HG02870 (cell line): ENCODE data around the gene GGCT.

Experiments
- ATAC-seq: cut with Tn5 transposase; IDR thresholded peaks from one replicate; pipeline ENCODE4 v1.9.1; 2021; ENCODE audit warnings: mild to moderate bottlenecking, moderate library complexity; ENCODE audit not compliant: unreplicated experiment

The GGCT gene

DNA sequence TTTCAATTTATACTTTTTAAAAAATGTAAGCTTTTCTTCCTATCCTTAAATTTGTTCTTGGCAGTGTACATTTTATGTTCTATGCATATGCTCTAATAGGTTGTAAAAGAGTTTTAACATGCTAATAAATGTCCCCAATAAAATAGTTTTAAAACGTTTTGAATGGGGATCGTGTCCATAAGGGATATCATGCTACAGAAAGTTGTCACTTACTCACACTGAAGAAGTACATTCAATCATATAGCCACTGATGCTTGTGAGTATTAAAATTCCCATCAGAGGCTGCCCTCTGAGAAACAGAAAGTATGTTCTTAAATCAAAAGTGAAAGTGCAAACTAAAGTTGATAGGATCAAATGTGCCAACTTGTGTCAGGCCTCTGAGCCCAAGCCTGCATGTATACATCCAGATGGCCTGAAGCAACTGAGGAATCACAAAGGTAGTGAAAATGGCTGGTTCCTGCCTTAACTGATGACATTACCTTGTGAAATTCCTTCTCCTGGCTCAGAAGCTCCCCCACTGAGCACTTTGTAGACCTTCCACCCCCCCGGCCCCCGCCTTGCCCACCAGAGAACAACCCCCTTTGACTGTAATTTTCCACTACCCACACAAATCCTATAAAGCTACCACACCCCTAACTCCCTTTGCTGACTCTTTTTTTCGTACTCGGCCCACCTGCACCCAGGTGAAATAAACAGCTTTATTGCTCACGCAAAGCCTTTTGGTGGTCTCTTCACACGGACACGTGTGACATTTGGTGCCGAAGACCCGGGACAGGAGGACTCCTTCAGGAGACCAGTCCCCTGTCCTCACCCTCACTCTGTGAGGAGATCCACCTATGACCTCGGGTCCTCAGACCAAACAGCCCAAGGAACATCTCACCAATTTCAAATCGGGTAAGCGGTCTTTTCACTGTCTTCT, 25.2 kb downstream of the GGCT start:
- no peak for ATAC-seq

DNA sequence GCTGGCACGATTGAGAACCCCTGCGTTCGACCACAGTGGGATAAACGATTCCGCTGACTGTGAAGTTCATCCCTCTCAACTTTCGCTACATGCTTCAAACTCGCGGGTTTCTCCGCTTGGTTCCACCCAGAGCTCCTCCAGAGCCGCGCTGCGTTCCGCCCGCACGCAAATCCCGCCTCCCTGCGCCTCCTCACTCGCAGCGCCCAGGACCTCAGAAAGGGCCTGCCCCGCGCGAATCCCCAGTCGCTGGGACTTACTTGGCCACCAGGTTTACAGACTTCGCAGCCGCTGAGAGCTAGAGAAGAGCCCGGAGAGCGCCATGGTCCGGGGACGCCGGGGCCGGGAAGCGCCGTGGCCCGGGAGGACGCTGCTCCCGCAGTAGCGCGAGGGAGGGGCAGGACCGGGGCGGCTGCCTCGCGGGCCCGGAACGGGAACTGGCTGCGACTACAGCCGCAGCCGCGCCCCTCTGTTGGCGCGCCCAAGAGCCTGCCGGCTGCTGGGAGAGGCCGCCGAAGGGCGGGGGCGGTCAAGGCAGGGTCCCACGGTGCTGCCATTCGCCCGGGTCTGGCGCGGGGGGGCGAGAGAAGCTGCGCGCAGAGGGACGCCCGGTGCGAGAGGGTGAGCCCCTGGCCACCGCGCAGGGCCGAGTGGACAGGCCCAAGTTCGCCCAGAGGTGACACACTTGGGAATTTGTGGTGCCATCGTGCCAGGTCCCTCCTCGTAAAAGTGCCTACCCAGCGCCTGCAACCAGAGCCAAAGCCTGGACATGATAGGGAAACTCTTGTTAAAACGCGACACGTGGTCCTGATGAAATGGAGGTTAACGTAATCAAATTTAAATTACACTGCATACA, 26.1 kb downstream of the GGCT start, which contains the start of gene NOD1:
Gene NOD1, minus strand, starts transcription at position 436 of the 853 bp plus-strand sequence. CDS start 21,863 bp downstream, outside the sequence.
- peak; percentile 89 for ATAC-seq

DNA sequence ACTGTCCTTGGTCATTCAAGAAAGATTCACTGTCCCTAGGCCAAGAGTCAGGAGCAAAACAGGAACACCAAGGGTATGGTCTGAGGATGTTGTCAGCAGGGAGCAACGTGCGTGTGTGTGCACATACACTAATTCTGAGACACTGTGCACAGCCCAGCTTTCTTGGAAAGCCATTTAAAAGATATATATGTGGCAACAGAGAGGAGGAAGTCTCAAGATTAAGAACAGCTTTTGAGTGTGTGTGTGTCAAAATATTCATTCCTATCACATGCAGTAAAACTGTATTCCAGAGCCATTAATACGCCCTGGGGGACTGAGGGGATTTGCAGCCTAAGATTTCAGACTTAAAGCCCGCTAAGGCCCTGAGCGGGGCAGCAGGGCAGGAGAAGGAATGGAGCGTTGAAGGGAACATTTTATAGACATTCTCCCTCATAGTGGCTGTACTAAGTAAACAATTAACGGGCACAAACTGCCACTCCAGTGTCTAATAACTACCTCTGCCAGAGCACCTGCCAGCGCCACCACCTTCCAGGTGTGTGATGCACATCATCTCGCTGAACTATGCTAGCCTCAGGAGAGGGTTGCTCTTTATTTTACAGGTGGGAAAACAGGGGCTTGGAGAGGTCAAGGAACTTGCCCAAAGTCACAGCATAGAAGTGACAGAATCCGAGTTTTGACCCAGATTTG, 28.0 kb downstream of the GGCT start:
- no peak for ATAC-seq

DNA sequence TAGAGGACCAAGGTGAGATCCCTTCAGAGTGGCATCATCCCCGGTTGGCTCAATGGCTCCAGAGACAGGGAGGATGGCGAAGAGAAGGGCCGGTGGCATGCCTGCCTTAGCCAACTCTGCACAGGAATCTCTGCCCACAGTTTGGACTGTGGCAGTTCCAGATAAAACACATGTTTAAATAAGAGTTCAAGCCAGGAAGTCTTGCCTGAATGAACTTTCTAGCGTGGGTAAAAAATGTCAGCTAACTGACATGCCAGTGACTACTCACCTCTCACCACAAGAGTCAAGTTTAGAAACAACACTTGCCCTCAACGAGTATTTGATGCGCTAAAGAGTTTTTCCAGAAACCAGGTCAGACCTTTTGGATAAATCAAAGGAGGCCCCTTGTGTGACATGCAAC, 29.0 kb downstream of the GGCT start:
- no peak for ATAC-seq

DNA sequence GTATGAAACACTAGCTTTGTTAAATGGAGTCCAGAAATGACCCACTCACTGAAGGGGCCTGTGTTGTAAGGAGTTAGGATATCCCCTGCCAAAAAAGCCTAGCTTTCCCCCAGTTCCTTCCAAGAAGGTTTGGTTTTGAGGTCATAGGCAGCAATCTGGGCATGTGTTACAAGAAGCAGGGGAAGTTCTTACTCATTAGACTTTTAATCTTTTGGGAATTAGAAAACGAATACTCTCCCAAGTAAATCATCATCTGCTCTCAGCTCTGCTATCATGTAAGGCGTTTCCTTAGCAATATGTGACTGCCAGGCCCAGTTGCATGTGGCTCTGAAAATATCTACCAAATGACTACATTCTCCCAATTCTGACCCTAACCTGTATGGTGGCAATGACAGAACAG, 29.7 kb downstream of the GGCT start:
- no peak for ATAC-seq

DNA sequence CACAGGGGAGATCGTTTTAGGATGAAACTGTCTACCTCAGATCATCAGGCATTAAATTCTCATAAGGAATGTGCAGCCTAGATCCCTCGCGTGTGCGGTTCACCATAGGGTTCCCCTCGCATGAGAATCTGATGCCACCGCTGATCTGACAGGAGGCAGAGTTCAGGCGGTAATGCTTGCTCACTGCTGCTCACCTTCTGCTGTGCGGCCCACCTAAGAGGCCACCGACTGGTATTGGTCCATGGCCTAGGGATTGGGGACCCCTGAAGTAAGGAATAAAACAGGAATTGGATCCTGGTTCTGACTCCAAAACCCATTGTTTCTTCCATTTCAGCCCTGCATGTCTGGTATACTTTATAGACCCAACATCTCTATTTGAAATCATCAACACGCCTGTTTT, 30.1 kb downstream of the GGCT start:
- no peak for ATAC-seq

DNA sequence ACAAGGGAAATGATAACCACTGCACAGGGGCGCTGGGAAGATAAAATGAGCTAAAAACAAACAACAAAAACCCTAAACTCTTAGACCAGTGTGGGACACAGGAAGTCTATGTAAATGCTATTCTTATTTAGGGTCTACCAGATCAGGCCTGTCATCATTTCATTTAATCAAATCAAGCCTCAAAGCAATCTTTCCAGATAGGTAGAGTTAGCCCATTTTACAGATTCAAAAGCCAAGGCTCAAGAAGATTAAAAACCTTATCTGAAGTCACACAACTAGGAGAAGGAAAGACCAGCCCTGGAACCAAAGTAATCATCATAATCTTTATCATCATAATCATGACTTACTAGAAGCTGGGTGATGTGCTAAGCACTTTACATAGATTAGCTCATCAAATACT, 30.7 kb downstream of the GGCT start:
- no peak for ATAC-seq

DNA sequence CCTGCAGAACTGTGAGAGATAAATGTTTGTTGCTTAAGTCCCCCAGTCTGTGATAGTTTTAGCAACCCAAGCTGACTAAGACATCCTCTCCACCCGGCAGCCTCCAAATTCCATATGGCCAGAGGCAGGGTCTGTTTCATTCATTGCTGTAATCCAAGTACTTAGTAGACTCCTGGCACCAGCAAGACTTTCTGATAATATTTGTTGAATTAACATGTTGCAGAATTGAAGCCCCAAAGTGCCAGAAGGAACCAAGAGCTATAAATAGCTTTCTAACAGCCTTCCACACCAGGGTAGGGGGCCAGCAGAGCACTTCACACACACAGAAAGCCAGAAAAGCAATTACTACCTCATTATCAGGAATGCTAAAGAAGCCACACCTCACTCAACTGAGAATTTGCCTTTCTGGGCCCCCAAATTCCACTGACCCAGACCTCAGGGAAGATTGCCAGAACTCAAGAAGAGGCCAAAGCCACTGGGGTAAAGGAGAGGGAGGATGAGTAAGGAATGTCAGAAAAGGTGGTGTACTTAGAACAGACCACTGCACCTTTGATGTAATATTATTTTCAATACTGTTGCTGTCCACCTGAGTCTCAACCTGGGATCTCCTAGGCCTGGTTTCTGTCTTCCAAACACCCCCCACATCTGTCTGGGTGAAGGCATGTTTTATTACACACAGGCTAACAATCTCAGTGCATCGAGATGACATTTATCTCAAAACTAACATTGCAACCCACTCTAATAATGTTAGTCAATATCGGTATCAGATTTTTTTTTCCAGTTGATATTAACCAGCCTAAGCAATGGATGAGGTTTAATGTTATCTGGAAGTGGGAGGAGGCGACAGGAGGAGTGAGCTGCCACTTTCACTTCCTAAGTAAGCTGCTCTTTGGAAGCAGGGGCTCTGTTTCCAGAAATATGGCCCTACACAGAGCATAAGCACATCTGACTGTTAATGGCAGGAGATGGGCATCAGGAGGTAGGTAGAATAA, 31.5 kb downstream of the GGCT start:
- ATAC-seq = no peak

DNA sequence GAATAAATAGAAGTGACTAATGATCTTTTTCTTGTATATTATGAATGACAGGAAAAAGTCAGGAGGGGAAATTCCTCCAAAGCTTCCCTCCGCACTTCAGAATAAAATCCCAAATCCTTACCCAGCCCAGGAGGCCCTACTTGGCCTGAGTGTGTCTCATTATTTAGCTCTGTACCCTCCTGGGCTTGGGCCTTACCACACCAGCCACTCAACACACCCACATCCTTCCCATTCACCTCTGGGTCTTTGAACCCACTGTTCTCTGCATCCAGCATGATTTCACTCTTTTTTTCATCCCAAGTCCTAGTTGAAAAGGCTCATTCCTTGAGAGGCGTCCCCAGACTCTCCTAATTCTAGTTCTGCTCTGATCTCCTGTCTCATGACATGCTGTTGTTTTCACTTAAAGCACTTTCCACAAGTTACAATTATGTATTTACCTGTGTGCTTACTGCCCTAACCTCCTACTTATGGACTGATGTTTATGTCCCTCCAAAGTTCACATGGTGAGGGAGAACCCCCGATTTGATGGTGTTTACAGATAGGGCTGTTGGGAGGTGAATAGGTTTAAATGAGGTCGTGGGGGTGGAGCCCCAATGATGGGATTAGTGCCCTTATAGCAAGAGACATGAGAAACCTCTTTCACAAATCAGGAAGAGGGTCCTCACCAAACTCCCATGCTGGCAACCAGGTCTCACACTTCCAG, 32.4 kb downstream of the GGCT start:
- ATAC-seq = no peak

DNA sequence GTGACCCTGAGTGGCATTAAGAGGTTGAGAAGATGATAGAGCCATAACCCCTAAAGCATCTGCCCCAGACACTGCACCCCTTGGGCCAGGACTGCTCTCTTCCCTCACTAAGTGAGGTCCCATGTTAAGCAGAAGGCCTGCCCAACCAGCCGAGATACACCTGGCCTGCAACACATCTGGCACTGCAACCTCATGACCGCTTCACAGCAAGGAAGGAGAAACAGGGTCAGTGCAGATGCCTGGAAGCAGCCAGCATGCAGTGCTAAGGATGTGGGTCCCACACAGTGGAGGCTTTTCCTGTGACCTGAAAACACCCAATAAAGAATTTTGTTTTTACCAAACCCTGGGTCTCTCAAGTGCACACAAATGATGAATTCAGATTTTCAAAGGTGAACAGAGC, 33.4 kb downstream of the GGCT start:
- no peak for ATAC-seq

DNA sequence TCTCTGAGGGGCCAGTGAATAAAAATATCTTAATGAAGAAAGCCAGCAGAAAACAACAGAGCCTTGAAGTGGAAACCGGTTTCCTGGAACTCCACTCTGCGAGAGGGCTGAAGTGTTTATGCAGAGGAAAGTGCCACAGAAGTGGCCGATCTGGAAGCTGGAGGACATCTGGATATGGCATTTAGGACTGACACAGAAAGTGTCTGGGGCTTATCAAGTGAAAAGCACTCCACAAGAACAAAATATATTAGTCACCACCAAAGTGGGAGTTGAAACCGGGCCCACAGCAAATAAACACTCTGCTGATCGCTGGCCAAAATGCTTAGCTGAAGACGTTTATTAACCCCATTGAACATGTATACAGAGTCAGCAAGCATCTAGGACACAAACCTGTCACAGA, 33.9 kb downstream of the GGCT start:
- ATAC-seq = no peak

DNA sequence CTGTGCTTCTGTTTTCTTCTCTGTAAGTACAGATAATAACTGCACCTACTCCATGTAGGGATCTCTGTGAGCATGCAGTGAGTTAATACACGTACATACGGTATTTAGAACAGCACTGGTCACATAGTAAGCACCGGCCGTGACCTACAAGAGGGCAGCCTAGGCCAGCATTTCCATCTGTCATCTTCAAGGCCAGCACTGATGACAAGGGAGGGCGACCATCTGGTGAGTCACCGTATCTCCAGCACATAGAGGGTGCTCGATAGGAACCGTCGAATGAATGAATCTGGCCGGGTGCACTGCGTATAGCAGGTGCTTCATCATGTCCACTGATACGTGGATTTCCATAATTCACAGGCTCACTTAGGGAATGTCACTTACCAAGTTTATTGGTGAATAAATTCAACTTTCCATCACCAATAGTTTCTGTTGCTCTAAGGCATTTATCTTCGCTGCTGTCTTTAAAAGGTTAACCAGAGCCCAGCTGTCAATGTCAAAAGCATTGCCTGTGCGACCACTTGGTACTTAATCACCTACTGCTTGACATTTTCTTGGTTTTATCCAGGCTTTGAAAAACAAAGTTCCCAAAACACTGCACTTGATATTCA, 34.4 kb downstream of the GGCT start:
- ATAC-seq = no peak

DNA sequence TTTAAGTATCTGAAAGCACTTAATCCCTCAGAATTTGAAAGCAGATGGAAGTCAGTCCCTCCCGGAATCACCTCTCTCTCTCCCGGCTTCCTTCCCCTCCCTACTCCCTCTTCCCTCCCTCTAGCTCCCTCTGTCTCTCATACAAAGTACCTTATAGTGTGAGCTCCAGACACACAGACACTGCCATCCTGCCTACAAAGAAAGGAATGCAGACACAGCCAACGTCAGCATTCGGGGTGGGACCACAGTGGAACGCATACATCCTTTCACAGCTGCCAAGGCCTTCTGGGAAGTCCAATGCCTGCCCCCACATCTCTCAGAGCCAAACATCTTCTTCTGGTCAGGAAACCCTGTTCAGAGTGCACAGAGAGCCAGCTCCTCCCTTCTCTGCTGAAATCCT, 35.3 kb downstream of the GGCT start:
- ATAC-seq = no peak

DNA sequence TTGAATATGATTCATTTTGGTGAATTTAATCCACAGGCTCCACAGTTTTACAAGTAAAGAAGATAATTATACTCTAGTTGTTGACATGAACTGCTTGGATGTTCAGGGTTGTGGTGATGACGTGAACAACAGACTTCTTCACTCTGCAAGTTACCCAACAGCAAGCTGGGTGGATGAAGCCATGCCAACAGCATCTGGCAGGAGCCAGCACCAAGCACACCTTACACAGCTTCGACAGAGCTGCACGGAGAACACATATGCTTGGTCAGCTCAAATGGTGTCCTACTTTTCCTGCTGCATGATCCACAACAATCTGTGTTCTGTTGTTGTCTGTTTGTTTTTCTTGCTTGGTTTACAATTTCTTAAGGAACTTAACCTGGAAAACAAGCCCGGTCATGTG, 35.8 kb downstream of the GGCT start:
- ATAC-seq = no peak

DNA sequence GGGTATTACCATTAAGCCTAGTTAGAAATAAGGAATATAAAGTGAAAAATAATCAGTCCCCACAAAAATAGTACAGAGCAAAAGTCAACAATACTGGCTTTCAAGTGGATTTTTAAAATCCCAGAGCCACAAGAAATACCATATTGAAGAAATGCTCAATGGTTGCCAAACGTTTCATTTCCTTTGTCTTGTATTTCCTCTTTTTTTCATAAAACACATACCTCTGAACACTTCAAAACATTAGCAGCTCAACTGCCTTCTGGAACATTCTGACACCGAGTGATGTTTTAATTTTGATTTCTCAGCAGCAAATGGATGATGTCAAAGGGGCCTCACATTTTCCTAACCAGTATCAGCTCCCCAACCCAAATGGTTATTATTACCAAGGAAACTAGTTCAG, 36.6 kb downstream of the GGCT start:
- no peak for ATAC-seq

DNA sequence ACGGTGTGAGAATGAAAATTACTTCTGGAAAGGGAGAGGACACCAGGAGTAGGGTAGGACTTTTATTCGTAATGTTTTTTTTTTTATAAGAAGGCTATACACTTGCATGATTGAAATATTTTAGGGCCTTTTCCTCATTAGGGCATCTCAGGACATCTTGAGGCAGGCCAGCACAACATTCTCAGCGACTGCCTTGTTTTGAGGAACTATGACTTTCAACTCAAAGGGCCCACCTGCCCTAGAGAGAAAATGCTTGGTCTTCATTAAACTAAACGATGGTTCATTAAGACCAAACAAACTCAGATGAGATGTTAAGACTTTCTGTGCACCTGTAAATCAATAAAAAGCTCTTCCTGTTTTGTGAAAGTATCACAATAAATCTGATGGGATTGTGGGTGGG, 37.4 kb downstream of the GGCT start:
- ATAC-seq = no peak

DNA sequence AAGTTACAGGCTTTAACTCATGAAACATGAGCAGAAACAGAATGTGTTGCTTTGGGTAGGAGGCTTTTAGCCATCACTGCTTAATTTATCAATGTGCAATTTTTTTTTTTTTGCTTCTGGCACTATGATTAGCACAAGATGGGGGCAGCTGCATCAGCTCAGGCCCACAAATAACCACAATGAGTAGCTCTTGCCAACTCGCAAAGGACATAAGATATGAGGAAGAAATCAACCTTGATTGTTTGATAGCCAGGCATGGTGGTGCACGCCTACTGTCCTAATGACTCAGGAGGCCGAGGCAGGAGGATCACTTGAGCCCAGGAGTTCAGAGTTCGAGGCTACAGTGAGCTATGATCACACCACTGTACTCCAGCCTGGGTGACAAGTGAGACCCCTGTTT, 38.4 kb downstream of the GGCT start:
- ATAC-seq = no peak

DNA sequence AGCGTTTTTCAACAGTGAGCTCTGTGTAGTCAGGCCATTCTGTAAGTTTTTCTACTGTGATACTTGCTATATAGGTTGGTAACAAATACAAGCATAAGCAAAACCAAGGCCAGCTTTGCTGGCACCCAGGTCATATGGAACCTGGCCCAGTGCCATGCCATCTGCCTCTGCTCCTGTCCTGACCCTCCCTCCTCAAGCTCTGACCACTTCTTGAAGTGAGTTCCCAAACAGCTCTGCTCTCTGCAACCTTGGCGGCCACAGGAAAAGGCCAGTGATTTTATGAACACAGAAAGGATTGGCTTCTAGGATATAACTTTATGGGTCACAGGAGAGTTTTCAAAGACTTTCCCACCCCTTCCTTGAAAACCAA, 38.8 kb downstream of the GGCT start:
- ATAC-seq = no peak
